Renal cortical epithelial cell (primary cell): ENCODE results near the gene TTLL5. TPM values are rescaled to one million over a fixed set of nuclear protein-coding genes. Genes with fewer than 3 reads are reported as not detected.
A peak's percentile ranks its signal among the peaks of the same experiment; 100 is the strongest.
"Not testable (repeated sequence)": the region's sequence is repeated elsewhere in the genome, so short reads cannot be mapped to it uniquely, and the experiment has no call there.

Experiments
- DNase-seq: peaks from one replicate; pipeline ENCODE4 v3.0.0-alpha.2; 2011; ENCODE audit warnings: low read depth
- total RNA-seq: library from RNA; depleted of rRNA; stranded (reverse); fragments of >200 nt; gene quantifications from 2 replicates; pipeline ENCODE4 v1.2.3, GENCODE V29; 2014

TTLL5 gene
- total RNA-seq, 1 donor from 2014 or later = 34.1 TPM

DNA sequence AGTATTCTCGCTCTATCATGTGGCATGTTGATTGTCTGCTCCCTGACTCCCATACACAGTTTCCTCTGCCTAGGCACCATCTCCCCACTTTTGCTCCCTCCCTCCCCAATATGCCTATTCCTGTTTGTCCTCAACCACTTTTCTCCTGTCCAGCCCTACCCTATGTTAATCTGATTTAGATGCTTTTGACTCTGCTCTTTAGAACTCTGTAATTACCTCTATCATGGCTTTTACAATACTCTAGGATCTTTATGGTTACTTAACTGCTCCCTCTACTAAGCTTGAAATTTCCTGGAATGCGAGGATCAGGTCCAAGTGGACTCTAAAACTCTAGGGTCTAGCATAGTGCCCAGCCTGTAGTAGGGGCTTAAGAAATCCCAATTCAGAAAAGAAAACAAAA lies 252.1 kb downstream of the TTLL5 start:
- no peak for DNase-seq

GRCh38 chr14:75915045-75915444 lies 254.0 kb downstream of the TTLL5 start:
- DNase-seq = no peak

GRCh38 chr14:75917322-75917945 lies 256.4 kb downstream of the TTLL5 start:
- no peak for DNase-seq

GRCh38 chr14:75917946-75918335 lies 256.9 kb downstream of the TTLL5 start:
- no peak for DNase-seq

GRCh38 chr14:75920421-75920820 lies 259.4 kb downstream of the TTLL5 start:
- DNase-seq = not testable (repeated sequence)

- DNase-seq = not testable (repeated sequence)
These were observed 264.2 kb downstream of the TTLL5 start for GRCh38 chr14:75925141-75925840.

DNA sequence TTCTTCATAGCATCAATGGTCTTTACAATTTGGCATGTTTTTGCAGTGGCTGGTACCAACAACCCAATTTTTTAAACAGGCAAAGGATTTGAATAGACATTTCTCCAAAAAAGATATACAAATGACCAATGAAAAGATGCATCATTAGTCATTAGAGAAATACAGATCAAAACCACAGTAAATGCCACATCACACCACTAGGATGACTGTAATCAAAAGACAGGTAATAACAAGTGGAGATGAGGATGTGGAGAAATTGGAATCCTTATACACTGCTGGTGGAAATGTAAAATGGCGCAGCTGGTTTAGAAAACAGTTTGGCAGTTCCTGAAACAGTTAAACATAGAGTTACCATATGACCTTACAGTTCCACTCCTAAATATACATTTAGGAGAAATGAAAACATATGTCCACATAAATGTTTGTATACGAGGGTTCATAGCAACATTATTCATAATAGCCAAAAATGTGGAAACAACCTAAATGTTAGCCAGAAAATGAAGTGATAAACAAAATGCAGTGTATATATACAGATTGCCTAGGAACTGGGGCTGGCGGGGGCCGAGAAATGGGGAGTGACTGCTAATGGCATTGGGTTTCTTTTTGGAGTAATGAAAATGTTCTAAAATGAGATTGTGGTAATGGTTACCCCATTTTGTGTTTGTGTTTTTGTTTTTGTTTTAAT lies 265.5 kb downstream of the TTLL5 start:
- no peak for DNase-seq

- DNase-seq = no peak
These were observed 266.6 kb downstream of the TTLL5 start for GRCh38 chr14:75927564-75928087.

- DNase-seq = no peak
These were observed 267.7 kb downstream of the TTLL5 start for GRCh38 chr14:75928690-75929181.

DNA sequence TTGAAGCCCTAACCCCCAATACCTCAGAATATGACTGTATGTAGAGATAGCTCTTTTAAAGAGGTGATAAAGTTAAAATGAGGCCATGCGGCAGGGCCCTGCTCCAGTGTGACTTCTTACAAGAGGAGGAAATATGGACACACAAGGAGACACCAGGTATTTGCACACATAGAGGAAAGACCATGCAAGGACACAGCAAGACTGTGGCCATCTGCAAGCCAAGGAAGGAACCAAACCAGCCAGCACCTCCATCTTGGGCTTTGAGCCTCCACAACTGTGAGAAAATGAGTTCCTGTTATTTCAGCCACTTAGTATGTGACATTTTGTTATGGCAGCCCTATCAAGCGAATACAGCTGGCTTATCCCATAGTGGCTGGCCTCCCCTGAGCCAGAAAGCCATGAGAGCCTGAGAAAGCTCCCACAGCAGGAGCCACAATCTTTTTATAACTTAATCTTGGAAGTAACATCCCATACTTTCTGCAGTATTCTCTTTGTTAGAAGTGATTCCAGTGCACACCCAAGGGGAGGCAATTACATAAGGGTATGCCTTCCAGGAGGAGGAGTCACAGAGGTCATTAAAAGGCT lies 272.8 kb downstream of the TTLL5 start:
- DNase-seq = no peak

- no peak for DNase-seq
These were observed 274.1 kb downstream of the TTLL5 start for GRCh38 chr14:75934998-75935628.

- DNase-seq = no peak
These were observed 278.2 kb downstream of the TTLL5 start for GRCh38 chr14:75939200-75939599.

GRCh38 chr14:75941030-75941429 lies 280.0 kb downstream of the TTLL5 start:
- no peak for DNase-seq

GRCh38 chr14:75944607-75945241 lies 283.7 kb downstream of the TTLL5 start:
- DNase-seq = no peak

GRCh38 chr14:75946785-75947184 lies 285.7 kb downstream of the TTLL5 start:
- no peak for DNase-seq

DNA sequence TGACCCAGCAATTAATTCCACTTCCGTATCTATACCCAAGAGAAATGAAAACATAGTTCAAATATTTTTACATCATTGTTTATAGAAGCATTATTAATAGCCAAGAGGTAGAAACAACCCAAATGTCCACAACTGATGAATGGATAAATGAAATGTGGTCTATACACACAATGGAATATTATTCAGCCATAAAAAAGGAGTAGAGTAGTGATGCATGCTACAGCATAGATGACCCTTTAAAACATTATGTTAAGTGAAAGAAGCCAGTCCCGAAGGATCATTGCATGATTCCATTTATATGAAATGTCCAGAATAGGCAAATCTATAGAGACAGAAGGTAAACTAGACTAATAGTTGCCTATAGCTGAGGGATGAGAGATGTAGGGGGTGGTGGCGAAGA lies 291.4 kb downstream of the TTLL5 start:
- no peak for DNase-seq

- no peak for DNase-seq
These were observed 298.0 kb downstream of the TTLL5 start for GRCh38 chr14:75959031-75959430.

DNA sequence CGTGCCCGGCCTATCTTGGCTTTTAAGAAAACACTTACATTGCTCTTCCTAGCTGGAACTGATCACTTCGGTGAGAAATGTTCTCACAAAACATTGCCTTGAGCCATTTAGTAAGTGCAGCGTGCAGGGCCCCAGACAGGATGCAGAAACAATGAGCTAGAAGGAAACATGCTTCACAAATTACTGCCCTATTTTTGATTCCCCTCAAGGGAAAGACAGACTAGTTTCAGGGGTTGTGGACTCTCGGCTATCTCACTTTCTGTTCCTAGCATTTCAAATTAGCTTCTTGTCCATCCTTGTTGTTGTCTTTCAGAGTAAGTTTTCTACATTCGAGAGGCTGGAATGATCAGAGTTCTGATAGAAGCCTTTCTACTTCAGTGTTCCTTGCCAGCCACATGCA lies 299.2 kb downstream of the TTLL5 start:
- peak; percentile 56 for DNase-seq

GRCh38 chr14:75961662-75962061 lies 300.6 kb downstream of the TTLL5 start:
- no peak for DNase-seq

GRCh38 chr14:75967866-75968265 lies 306.8 kb downstream of the TTLL5 start:
- DNase-seq = no peak

- no peak for DNase-seq
These were observed 307.4 kb downstream of the TTLL5 start for GRCh38 chr14:75968456-75968855.
